Body of pancreas (tissue), 2 donors: ENCODE results near the gene OR13C2. TPM values are rescaled to one million over a fixed set of nuclear protein-coding genes. Genes with fewer than 3 reads are reported as not detected.

Source experiments
- total RNA-seq, 2 donors: library from RNA; depleted of rRNA; stranded (reverse); fragments of >200 nt; gene quantifications; one replicate each; pipeline ENCODE4 v1.1.0, GENCODE V29; 2016

The OR13C2 gene
- total RNA-seq, 2 donors from 2014 or later = not detected

Other genes with a start within 250 kb of the OR13C2 start
- gene OR13F1, start 101.4 kb downstream of the OR13C2 start, total RNA-seq = not detected
- not detected for gene OR13C4, start 78.4 kb downstream of the OR13C2 start, total RNA-seq
- not detected for gene OR13C3, start 68.8 kb downstream of the OR13C2 start, total RNA-seq
- not detected for gene OR13C8, start 36.5 kb downstream of the OR13C2 start, total RNA-seq
- gene OR13C5, start 6.2 kb downstream of the OR13C2 start, total RNA-seq = not detected
- gene OR13C9, start 12.6 kb upstream of the OR13C2 start, total RNA-seq = not detected
- gene OR13D1, start 88.9 kb upstream of the OR13C2 start, total RNA-seq = not detected
- 10 to 100 TPM; 12.5 to 15.2 TPM for gene NIPSNAP3A, start 142.1 kb upstream of the OR13C2 start, total RNA-seq
- gene NIPSNAP3B, start 158.5 kb upstream of the OR13C2 start, total RNA-seq = 1 to 10 TPM in 1 of 2 donors, not detected in 1; 2.6 TPM